ENCODE results near the gene B4GALT3.

Gene B4GALT3

DNA sequence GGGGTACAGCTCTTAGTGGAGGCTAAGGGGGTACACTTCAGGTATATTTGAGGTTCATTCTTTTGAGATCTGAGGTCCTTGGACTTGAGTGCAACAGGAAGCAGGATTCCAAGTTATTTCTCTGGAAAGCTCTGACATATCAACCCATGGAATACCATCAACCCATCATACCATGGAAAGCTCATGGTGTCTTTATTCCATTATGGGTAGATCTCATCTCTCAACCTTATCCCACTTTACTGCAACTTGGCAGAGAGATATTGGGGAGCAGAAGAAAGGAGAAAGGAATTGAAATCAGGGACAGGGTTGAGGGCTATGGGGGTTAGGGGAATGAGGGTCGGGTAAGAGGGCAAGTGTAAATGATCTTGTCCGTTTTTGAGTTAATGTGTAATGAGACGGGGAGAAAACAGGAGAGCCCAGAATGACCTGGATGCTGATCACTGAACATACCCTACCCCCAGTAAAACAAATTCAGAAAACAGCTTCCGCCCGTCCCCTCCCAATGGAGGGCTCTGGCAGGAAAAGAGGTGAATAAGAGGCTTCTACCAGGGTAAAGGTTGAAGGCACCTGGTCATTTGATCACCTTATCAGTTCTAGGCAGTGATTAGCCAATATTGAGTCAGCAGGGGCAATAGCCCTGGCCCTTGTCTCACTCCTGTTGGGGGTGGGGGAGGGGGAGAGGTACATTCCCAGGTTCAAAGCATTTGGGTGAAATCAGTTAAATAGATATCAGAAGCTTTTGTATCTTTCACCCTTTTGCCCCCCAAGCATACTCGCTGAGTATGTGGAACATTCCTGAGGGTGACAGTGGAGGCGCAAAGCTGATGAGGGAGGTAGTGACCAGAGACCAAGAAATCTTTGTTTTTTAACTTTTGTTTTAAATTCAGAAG lies 46.7 kb upstream of the B4GALT3 start:
- DNase-seq (ENCODE audit: low read depth), result no peak
- no peak overlapping the region for H3K4me3 ChIP-seq (ENCODE audit: control insufficient read depth, low read depth, low read length)
- TF ChIP-seq, protein P1, sequence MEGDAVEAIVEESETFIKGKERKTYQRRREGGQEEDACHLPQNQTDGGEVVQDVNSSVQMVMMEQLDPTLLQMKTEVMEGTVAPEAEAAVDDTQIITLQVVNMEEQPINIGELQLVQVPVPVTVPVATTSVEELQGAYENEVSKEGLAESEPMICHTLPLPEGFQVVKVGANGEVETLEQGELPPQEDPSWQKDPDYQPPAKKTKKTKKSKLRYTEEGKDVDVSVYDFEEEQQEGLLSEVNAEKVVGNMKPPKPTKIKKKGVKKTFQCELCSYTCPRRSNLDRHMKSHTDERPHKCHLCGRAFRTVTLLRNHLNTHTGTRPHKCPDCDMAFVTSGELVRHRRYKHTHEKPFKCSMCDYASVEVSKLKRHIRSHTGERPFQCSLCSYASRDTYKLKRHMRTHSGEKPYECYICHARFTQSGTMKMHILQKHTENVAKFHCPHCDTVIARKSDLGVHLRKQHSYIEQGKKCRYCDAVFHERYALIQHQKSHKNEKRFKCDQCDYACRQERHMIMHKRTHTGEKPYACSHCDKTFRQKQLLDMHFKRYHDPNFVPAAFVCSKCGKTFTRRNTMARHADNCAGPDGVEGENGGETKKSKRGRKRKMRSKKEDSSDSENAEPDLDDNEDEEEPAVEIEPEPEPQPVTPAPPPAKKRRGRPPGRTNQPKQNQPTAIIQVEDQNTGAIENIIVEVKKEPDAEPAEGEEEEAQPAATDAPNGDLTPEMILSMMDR (IDR thresholded peaks at IDR 0.05; ENCODE audit: control insufficient read depth, insufficient read depth, low read depth, low read length, missing control alignments), result no peak

DNA sequence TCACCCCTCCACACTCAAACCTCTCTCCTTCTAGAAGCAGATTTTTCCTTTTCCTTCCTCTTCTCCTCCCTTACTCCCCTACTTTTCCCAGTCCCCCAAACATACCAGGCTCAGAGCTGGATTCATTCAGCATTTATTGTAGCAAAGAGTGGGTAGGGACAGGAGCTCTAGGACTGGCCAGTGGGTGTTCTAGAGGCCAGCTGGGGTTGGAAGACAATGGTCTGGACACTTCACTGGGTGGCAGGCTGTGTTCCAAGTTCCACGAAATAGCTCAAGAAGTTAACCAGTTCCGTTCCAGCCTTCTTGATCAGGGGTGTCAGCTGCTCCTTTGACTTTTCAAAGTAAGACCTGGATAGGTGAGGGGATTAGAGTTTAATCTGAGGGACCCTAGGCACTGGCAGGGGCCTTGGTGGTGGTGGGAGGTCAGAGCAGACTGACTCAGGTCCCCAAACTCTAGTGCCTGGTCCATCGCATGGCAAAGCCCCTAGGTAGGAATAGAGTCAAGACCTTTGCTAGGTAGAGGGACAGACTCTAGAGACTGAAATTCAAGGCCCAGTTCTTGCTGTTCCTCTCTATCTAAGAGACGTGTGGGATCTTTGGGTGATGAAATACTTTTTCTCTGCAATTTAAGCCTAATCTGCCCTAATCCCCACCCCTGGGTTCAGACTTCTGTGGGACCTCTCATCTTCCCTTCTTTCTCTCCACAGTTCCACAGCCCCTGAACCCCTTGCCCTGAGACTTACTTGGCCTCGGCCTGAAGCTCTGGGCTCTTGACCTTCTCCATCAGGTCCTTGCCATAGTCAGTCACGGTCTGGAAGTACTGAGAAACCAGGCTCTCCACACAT lies 45.1 kb upstream of the B4GALT3 start:
- no peak for DNase-seq (ENCODE audit: low read depth)
- TF ChIP-seq, protein P1 (IDR thresholded peaks at IDR 0.05; ENCODE audit: control insufficient read depth, insufficient read depth, low read depth, low read length, missing control alignments), result no peak
- H3K4me3 ChIP-seq (ENCODE audit: control insufficient read depth, low read depth, low read length), result no peak overlapping the region

DNA sequence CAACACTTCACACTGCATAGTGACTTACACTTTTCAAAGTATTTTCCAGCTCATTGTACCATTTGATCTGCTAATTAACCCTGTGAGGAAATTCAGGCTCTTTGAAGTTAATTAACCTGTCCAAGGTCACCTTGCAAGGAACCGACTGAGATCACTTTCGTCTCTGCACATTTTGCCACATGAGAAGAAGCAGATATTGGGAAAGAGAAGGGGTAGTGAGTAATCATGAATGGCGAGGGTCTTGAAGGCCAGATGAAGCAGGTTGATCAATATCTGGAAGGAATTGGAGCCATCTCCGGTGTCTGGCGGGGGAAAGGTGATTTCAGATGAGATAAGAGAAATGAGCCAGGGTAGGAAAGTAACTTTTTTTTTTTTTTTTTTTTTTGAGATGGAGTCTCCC lies 42.7 kb upstream of the B4GALT3 start:
- H3K4me3 ChIP-seq (ENCODE audit: control insufficient read depth, low read depth, low read length), result no peak overlapping the region
- DNase-seq (ENCODE audit: low read depth), result no peak
- TF ChIP-seq, protein P1 (IDR thresholded peaks at IDR 0.05; ENCODE audit: control insufficient read depth, insufficient read depth, low read depth, low read length, missing control alignments), result no peak

DNA sequence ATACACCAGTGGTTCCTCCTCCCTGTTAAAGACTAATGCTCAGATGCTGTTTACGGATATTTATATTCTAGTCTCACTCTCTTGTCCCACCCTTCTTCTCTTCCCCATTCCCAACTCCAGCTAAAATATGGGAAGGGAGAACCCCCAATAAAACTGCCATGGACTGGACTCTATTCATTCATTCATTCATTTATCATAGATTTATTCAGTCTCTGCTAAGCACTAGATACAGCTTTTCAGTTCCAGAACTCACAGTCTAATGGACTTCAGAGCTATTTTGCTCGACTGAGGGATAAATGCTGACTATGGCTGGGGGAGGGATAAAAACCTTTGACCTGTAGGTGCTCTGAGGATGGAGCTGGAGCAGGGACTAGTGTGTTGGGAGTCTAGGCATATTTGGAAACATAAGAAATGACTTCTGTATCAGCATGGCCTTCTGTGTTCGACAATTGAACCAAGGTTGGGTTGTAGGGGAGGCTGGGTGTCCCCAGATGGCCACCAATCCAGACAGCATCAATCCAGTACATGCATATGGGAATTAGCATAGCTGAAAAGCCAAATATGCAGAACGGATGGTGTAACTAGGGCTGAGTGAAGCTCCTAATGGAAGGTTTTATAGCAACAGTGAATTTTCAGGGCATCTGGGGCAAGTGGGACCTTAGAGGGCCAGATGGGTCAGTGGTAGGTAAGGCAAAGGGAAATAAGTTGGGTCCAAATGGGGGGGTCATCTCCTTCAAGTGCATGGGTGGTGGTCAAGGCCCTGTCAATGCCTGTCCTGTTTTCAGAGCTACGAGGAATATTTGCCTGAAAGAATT lies 42.0 kb upstream of the B4GALT3 start:
- DNase-seq (ENCODE audit: low read depth), result no peak
- H3K4me3 ChIP-seq (ENCODE audit: control insufficient read depth, low read depth, low read length), result no peak overlapping the region
- TF ChIP-seq, protein P1 (IDR thresholded peaks at IDR 0.05; ENCODE audit: control insufficient read depth, insufficient read depth, low read depth, low read length, missing control alignments), result no peak

DNA sequence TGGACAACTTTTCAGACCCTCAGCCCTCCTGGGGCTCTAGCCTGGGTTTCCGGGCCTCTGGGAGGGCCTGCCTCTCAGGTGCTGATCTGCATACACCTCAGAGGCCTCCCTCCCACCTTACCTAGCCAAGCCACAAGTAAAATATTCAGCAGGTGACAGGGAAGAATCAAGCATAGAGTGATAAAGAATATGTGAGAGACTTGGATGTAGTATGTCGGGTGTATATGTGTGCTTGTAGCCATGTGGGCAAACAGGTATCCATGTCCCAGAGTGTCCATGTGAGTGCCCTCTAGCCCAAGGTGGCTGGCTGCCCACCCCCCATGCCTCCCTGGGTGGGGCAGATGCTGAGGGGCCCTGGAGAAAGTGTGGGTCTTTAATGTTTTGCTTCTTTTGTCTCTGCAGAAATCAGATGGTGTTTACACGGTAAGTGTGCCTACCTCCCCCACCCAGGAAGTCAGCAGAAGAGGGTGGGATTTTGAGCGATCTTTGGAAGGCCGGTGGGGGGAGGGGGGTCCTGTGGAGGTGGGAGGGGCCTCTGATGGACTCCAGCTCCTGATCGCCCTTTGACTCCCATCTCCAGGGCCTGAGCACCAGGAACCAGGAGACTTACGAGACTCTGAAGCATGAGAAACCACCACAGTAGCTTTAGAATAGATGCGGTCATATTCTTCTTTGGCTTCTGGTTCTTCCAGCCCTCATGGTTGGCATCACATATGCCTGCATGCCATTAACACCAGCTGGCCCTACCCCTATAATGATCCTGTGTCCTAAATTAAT lies 41.2 kb upstream of the B4GALT3 start:
- DNase-seq (ENCODE audit: low read depth), result no peak
- no peak overlapping the region for H3K4me3 ChIP-seq (ENCODE audit: control insufficient read depth, low read depth, low read length)
- TF ChIP-seq, protein P1 (IDR thresholded peaks at IDR 0.05; ENCODE audit: control insufficient read depth, insufficient read depth, low read depth, low read length, missing control alignments), result no peak
